Neural cell (in vitro differentiated cells): ENCODE measurements around the gene HECW1.

Experiments used
- EP300 ChIP-seq: fragments of 450-650 bp; conservative IDR thresholded peaks from 2 replicates; pipeline ENCODE4 v1.6.1; 2014; ENCODE audit warnings: antibody characterized with exemption, mild to moderate bottlenecking, moderate library complexity; ENCODE audit not compliant: poor library complexity, severe bottlenecking
- EZH2 ChIP-seq: fragments of 200-600, 300-800 bp; shearing (Covaris generic), sonication (generic); IDR thresholded peaks from 2 replicates; pipeline ENCODE4 v1.6.1; 2014; ENCODE audit warnings: antibody characterized with exemption, low read length, borderline replicate concordance, mild to moderate bottlenecking; ENCODE audit not compliant: insufficient read depth, poor library complexity, severe bottlenecking
- POLR2AphosphoS5 ChIP-seq: IDR thresholded peaks from 2 replicates; pipeline ENCODE4 v1.6.1; 2012
- RAD21 ChIP-seq: fragments of 450-650 bp; conservative IDR thresholded peaks from 2 replicates; pipeline ENCODE4 v1.6.1; 2014; ENCODE audit warnings: antibody characterized with exemption, mild to moderate bottlenecking, moderate library complexity
- SMC3 ChIP-seq: fragments of 450-650 bp; conservative IDR thresholded peaks from 2 replicates; pipeline ENCODE4 v1.6.1; 2014; ENCODE audit warnings: antibody characterized with exemption, mild to moderate bottlenecking, moderate library complexity; ENCODE audit not compliant: poor library complexity
- TAF1 ChIP-seq: IDR thresholded peaks from 2 replicates; pipeline ENCODE4 v1.6.1; 2012; ENCODE audit warnings: low read depth
- TF ChIP-seq, protein P1 (sequence below): fragments of 450-650 bp; IDR thresholded peaks from 2 replicates; pipeline ENCODE4 v1.5.1; 2014; ENCODE audit warnings: antibody characterized with exemption, mild to moderate bottlenecking, moderate library complexity; ENCODE audit not compliant: poor library complexity, severe bottlenecking
- TF ChIP-seq, protein P2 (sequence below): IDR thresholded peaks from 2 replicates; pipeline ENCODE4 v1.6.1; 2012; ENCODE audit warnings: borderline replicate concordance

DNA sequence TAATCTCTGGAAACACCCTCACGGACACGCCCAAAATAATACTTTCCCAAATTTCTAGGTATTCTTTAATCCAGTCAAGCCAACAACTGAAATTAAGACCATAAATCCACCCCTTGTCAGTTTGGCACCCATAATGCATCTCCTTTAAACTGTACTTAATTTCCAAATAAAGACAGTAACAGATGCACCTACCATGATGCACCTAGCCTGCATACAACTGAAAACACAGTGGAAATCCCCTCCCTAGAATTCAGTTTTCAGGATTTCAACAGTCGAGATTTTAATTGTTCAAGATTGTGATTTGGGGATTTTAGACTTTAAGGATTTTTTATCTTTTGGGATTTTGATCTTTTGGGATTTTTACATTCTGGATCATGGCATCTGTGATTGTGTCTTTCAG lies 487.6 kb downstream of the HECW1 start:
- TF ChIP-seq EZH2 (no peak), EP300 (no peak), POLR2AphosphoS5 (no peak), TAF1 (no peak), RAD21 (no peak), SMC3 (no peak)
- TF ChIP-seq, protein P1, sequence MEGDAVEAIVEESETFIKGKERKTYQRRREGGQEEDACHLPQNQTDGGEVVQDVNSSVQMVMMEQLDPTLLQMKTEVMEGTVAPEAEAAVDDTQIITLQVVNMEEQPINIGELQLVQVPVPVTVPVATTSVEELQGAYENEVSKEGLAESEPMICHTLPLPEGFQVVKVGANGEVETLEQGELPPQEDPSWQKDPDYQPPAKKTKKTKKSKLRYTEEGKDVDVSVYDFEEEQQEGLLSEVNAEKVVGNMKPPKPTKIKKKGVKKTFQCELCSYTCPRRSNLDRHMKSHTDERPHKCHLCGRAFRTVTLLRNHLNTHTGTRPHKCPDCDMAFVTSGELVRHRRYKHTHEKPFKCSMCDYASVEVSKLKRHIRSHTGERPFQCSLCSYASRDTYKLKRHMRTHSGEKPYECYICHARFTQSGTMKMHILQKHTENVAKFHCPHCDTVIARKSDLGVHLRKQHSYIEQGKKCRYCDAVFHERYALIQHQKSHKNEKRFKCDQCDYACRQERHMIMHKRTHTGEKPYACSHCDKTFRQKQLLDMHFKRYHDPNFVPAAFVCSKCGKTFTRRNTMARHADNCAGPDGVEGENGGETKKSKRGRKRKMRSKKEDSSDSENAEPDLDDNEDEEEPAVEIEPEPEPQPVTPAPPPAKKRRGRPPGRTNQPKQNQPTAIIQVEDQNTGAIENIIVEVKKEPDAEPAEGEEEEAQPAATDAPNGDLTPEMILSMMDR, result no peak
- TF ChIP-seq, protein P2, sequence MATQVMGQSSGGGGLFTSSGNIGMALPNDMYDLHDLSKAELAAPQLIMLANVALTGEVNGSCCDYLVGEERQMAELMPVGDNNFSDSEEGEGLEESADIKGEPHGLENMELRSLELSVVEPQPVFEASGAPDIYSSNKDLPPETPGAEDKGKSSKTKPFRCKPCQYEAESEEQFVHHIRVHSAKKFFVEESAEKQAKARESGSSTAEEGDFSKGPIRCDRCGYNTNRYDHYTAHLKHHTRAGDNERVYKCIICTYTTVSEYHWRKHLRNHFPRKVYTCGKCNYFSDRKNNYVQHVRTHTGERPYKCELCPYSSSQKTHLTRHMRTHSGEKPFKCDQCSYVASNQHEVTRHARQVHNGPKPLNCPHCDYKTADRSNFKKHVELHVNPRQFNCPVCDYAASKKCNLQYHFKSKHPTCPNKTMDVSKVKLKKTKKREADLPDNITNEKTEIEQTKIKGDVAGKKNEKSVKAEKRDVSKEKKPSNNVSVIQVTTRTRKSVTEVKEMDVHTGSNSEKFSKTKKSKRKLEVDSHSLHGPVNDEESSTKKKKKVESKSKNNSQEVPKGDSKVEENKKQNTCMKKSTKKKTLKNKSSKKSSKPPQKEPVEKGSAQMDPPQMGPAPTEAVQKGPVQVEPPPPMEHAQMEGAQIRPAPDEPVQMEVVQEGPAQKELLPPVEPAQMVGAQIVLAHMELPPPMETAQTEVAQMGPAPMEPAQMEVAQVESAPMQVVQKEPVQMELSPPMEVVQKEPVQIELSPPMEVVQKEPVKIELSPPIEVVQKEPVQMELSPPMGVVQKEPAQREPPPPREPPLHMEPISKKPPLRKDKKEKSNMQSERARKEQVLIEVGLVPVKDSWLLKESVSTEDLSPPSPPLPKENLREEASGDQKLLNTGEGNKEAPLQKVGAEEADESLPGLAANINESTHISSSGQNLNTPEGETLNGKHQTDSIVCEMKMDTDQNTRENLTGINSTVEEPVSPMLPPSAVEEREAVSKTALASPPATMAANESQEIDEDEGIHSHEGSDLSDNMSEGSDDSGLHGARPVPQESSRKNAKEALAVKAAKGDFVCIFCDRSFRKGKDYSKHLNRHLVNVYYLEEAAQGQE, result no peak
